ENCODE measurements around the gene GATA3. TPM values are rescaled to one million over a fixed set of nuclear protein-coding genes. Genes with fewer than 3 reads are reported as not detected.

Gene GATA3
- total and polyA plus RNA-seq, 2 of the 8 experiments (the other 6 are each of a cell fraction or from before 2014, with no cell fraction given) = 0.02 to 0.43 TPM

DNA sequence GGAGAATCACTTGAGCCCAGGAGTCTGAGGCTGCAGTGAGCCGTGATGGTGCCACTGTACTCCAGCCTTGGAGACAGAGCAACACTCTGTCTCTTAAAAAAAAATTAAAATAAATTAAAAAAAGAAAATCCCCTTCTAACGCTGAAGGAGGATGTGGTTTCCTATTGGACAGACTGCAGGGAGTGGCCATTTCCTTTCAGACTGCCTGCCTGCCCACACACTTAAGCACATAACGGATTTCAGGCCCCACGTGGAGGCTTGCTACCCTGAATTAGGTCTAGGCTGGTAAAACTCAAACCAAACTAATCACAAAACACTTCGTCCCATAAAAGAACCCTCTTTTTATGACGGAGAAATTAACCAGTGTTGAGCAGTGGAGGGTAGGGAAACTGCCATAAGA is 34.0 kb downstream of the GATA3 start (continued):
- TF ChIP-seq, protein P1, sequence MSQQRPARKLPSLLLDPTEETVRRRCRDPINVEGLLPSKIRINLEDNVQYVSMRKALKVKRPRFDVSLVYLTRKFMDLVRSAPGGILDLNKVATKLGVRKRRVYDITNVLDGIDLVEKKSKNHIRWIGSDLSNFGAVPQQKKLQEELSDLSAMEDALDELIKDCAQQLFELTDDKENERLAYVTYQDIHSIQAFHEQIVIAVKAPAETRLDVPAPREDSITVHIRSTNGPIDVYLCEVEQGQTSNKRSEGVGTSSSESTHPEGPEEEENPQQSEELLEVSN (IDR thresholded peaks at IDR 0.05) = no peak
- TF ChIP-seq EGR1 (IDR thresholded peaks at IDR 0.05; ENCODE audit: borderline replicate concordance, low read depth, low read length) (no peak), KDM5A (IDR thresholded peaks at IDR 0.05; ENCODE audit: low read length) (no peak)
- TF ChIP-seq, protein P2, sequence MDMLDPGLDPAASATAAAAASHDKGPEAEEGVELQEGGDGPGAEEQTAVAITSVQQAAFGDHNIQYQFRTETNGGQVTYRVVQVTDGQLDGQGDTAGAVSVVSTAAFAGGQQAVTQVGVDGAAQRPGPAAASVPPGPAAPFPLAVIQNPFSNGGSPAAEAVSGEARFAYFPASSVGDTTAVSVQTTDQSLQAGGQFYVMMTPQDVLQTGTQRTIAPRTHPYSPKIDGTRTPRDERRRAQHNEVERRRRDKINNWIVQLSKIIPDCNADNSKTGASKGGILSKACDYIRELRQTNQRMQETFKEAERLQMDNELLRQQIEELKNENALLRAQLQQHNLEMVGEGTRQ (IDR thresholded peaks at IDR 0.05; ENCODE audit: low read length) = no peak
- TF ChIP-seq, protein P3, sequence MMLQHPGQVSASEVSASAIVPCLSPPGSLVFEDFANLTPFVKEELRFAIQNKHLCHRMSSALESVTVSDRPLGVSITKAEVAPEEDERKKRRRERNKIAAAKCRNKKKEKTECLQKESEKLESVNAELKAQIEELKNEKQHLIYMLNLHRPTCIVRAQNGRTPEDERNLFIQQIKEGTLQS (IDR thresholded peaks at IDR 0.05; ENCODE audit: insufficient read depth, low read depth, low read length) = no peak

Measured in H1 (cell line).